Thyroid gland (tissue), 4 donors: ENCODE measurements around the gene RTN4RL1. TPM values are rescaled to one million over a fixed set of nuclear protein-coding genes. Genes with fewer than 3 reads are reported as not detected.

Experiments used
- DNase-seq, 2 donors: peaks; one replicate each; pipeline ENCODE4 v3.0.0-alpha.2; 2019
- H3K27ac ChIP-seq, 3 donors: fragments of 200-600 bp; sonication (generic); 1 replicate in 2 of 3; 2 replicates in 1 of 3; pipeline ENCODE4 v1.5.1; 2016 to 2019; ENCODE audit warnings: mild to moderate bottlenecking in 1 of 3, moderate library complexity in 1 of 3
- H3K27me3 ChIP-seq: fragments of 200-600 bp; sonication (generic); one replicate; pipeline ENCODE4 v1.5.1; 2019
- H3K36me3 ChIP-seq, 2 donors: fragments of 200-600 bp; sonication (generic); one replicate each; pipeline ENCODE4 v1.5.1; 2016 to 2019
- H3K4me1 ChIP-seq, 2 donors: fragments of 200-600 bp; sonication (generic); one replicate each; pipeline ENCODE4 v1.5.1; 2017 to 2019
- H3K4me3 ChIP-seq, 3 donors: fragments of 200-600 bp; sonication (generic); replicated peaks in 1 of 3; 1 replicate in 2 of 3; 2 replicates in 1 of 3; pipeline ENCODE4 v1.5.1; 2016; ENCODE audit warnings: mild to moderate bottlenecking in 1 of 3
- H3K9me3 ChIP-seq: fragments of 200-600 bp; sonication (generic); one replicate; pipeline ENCODE4 v1.5.1; 2017
- CTCF ChIP-seq, 6 experiments: fragments of 200-600 bp in 3 of 6; fragments of 450-650 bp in 3 of 6; sonication (generic) in 3 of 6; IDR thresholded peaks; one replicate each; pipeline ENCODE4 v1.5.1; 2016 to 2019; ENCODE audit warnings: antibody characterized with exemption in 6 of 6, mild to moderate bottlenecking in 2 of 6, inconsistent platforms in 1 of 6, moderate library complexity in 1 of 6
- POLR2A ChIP-seq, 2 donors: fragments of 450-650 bp; IDR thresholded peaks; one replicate each; pipeline ENCODE4 v1.6.1; 2017; ENCODE audit warnings: antibody characterized with exemption in 2 of 2, mild to moderate bottlenecking in 2 of 2, moderate library complexity in 1 of 2
- WGBS, 2 donors: methylation state at CpG; one replicate each; pipeline ENCODE4 v1.1.5; 2017; 5-methylcytosine and 5-hydroxymethylcytosine counted together
- intact Hi-C: fragments of 100-400 bp; cut with DNase I; formaldehyde crosslinking; loops from one replicate; pipeline ENCODE4 v1.15.1; 2023
- total RNA-seq, 4 donors: library from RNA; depleted of rRNA; stranded (reverse); fragments of >200 nt; gene quantifications; one replicate each; pipeline ENCODE4 v1.2.3, GENCODE V29; 2016

Gene RTN4RL1
- total RNA-seq, 4 donors from 2014 or later, result 1.6 to 4.9 (median 2.5) TPM

- no peak for DNase-seq
- 86 to 87% methylated on average over 19 of the region's 19 CpGs for WGBS, 2 donors
Measured at GRCh38 chr17:1920948-1921351, 104.2 kb downstream of the RTN4RL1 start.

GRCh38 chr17:1919201-1919600 lies 105.9 kb downstream of the RTN4RL1 start:
- Histone ChIP-seq H3K27ac (no peak overlapping the region), H3K36me3 (no peaks in the 10 kb centered on the region), H3K4me3 (no peak overlapping the region), H3K27me3 (no peaks in the 10 kb centered on the region), H3K4me1 (no peaks in the 10 kb centered on the region), H3K9me3 (no peaks in the 10 kb centered on the region)
- WGBS, 2 donors, result 54 to 72% methylated on average over 12 to 13 of the region's 13 CpGs
- intact Hi-C loops, result no loop called here
- TF ChIP-seq POLR2A (IDR thresholded peaks at IDR 0.05) (no peak), CTCF (IDR thresholded peaks at IDR 0.05) (no peak)
- DNase-seq, result no peak

More at GRCh38 chr17:1920948-1921351, 104.2 kb downstream of the RTN4RL1 start:
- Histone ChIP-seq H3K9me3 (no peaks in the 10 kb centered on the region), H3K36me3 (no peaks in the 10 kb centered on the region), H3K27ac (no peak overlapping the region), H3K4me1 (no peaks in the 10 kb centered on the region), H3K4me3 (no peak overlapping the region), H3K27me3 (no peaks in the 10 kb centered on the region)
- intact Hi-C loops, result loop anchor here (10.0 kb wide), 1 partner anchor 444 kb away; no protein-coding TSS in a partner anchor
- TF ChIP-seq CTCF (IDR thresholded peaks at IDR 0.05) (no peak), POLR2A (IDR thresholded peaks at IDR 0.05) (no peak)

GRCh38 chr17:1918346-1919162 lies 106.6 kb downstream of the RTN4RL1 start:
- DNase-seq, result no peak
- Histone ChIP-seq H3K36me3 (no peaks in the 10 kb centered on the region), H3K27me3 (no peaks in the 10 kb centered on the region), H3K4me1 (no peaks in the 10 kb centered on the region), H3K4me3 (no peak overlapping the region), H3K9me3 (no peaks in the 10 kb centered on the region), H3K27ac (no peak overlapping the region)
- intact Hi-C loops, result no loop called here
- 84 to 88% methylated on average over 27 to 29 of the region's 29 CpGs for WGBS, 2 donors
- no peak for TF ChIP-seq CTCF (IDR thresholded peaks at IDR 0.05)
- no peak for TF ChIP-seq POLR2A (IDR thresholded peaks at IDR 0.05)

DNA sequence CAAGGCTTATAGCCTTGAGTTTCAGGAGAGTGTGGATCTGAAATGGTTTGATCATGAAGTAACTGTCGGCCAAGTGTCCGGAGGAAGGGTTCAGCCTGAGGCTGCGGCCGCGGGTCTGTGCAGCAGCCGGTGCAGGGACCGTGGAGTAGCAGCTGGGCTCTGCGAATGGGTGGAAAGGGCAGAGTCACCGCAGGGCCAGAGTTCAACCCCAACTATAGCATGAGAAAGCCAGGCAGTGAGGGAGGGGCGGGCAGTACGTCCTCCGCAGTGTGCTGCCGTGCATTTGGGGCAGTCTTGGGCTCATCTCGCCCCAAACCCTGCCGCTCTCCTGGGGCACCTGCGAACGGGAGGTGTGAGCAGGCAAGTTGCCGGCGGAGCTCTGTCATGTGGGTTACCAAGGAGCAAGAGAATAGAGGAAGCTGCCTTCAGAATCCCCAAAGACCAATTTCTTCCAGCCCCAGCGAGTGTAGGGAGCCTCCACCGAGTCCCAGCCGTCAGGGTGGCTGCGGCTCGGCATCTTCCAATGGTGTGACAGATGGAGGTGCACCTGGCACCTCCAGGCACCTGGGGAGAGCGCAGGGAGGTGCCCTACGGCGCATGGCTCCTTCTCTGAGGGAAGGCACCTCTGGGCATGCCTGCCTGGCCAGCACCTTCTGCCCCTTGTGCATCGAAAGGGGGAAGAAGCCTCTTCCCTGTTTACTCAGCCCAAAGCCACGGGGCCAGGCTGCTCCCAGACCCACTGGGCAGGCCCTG lies 108.0 kb downstream of the RTN4RL1 start:
- intact Hi-C loops, result no loop called here
- Histone ChIP-seq H3K9me3 (no peaks in the 10 kb centered on the region), H3K36me3 (no peaks in the 10 kb centered on the region), H3K27ac (no peak overlapping the region), H3K27me3 (no peaks in the 10 kb centered on the region), H3K4me3 (no peak overlapping the region), H3K4me1 (no peaks in the 10 kb centered on the region)
- no peak for DNase-seq
- WGBS, 2 donors, result 66 to 67% methylated on average over 21 to 24 of the region's 29 CpGs
- TF ChIP-seq CTCF (IDR thresholded peaks at IDR 0.05), result no peak
- TF ChIP-seq POLR2A (IDR thresholded peaks at IDR 0.05), result no peak

DNA sequence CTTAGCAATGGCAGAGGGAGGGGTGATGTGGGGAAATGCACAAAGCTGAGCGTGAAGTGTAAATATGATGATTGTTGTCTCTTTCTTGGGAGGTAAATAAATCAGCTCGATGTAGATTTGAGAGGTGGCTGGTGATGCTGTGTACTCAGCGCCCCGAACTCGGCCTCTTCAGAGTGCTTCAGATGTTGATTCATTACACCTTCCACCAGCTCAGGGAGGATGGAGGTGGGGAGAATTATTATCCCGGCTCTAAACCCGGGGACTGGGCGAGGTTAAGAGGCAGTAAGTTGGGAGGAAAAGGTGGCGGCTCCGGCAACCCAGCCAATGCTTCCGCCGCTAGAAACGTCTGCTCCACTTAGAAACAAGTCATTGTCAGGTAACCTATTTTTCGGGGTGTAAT lies 108.8 kb downstream of the RTN4RL1 start:
- Histone ChIP-seq H3K27ac (no peak overlapping the region), H3K9me3 (no peaks in the 10 kb centered on the region), H3K36me3 (no peaks in the 10 kb centered on the region), H3K4me3 (no peak overlapping the region), H3K27me3 (no peaks in the 10 kb centered on the region), H3K4me1 (no peaks in the 10 kb centered on the region)
- no peak for DNase-seq
- intact Hi-C loops, result no loop called here
- 48 to 49% methylated on average over 14 of the region's 14 CpGs for WGBS, 2 donors
- TF ChIP-seq CTCF (IDR thresholded peaks at IDR 0.05) (no peak), POLR2A (IDR thresholded peaks at IDR 0.05) (no peak)
